ENCODE data around the gene ZNF438.

DNA sequence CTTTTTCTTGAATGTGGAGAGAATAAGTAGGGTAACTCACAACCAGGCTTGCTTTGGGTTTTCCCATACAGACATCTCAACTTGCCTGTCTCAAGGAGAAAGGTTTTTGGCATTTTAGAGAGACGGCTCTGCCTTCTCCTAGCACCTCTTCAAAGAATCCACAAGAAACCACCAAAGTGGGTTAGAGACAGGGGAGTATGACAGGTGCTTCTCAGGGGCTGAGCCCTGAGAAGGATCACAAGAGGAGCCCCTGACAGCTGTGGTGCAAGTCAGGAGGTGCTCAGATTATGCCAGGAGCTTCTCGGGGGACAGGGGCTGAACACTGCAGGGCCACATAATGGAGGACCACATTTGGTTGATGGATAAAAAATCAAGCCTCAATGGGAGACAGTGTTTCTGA is 231.3 kb downstream of the ZNF438 start:
- no peak for TF ChIP-seq EZH2 (conservative IDR thresholded peaks at IDR 0.05; ENCODE audit: low read depth, low read length)
- TF ChIP-seq, protein P1, sequence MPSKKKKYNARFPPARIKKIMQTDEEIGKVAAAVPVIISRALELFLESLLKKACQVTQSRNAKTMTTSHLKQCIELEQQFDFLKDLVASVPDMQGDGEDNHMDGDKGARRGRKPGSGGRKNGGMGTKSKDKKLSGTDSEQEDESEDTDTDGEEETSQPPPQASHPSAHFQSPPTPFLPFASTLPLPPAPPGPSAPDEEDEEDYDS (CRISPR knock-in tag; IDR thresholded peaks at IDR 0.05) = no peak
- TF ChIP-seq, protein P2, sequence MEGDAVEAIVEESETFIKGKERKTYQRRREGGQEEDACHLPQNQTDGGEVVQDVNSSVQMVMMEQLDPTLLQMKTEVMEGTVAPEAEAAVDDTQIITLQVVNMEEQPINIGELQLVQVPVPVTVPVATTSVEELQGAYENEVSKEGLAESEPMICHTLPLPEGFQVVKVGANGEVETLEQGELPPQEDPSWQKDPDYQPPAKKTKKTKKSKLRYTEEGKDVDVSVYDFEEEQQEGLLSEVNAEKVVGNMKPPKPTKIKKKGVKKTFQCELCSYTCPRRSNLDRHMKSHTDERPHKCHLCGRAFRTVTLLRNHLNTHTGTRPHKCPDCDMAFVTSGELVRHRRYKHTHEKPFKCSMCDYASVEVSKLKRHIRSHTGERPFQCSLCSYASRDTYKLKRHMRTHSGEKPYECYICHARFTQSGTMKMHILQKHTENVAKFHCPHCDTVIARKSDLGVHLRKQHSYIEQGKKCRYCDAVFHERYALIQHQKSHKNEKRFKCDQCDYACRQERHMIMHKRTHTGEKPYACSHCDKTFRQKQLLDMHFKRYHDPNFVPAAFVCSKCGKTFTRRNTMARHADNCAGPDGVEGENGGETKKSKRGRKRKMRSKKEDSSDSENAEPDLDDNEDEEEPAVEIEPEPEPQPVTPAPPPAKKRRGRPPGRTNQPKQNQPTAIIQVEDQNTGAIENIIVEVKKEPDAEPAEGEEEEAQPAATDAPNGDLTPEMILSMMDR (CRISPR knock-in tag; IDR thresholded peaks at IDR 0.05) = no peak
- TF ChIP-seq, protein P3, sequence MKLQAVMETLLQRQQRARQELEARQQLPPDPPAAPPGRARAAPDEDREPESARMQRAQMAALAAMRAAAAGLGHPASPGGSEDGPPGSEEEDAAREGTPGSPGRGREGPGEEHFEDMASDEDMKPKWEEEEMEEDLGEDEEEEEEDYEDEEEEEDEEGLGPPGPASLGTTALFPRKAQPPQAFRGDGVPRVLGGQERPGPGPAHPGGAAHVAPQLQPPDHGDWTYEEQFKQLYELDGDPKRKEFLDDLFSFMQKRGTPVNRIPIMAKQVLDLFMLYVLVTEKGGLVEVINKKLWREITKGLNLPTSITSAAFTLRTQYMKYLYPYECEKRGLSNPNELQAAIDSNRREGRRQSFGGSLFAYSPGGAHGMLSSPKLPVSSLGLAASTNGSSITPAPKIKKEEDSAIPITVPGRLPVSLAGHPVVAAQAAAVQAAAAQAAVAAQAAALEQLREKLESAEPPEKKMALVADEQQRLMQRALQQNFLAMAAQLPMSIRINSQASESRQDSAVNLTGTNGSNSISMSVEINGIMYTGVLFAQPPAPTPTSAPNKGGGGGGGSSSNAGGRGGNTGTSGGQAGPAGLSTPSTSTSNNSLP (IDR thresholded peaks at IDR 0.05; ENCODE audit: low read depth, low read length) = no peak

All from HepG2 (cell line).